T47D (cell line): ENCODE data around the gene SMIM31.

Experiments used
- DNase-seq, 2 experiments: peaks; one replicate each; pipeline versions ENCODE4 v3.0.0 to v3.0.0-alpha.2; 2011 to 2012; ENCODE audit warnings: low read depth in 1 of 2, low spot score in 1 of 2
- JUND ChIP-seq: IDR thresholded peaks from 2 replicates; pipeline ENCODE4 v1.6.1; 2012; ENCODE audit warnings: low read depth
- in situ Hi-C: cut with HindIII; loops from 2 replicates; pipeline ENCODE4 v1.10.0; 2016; ENCODE audit warnings: low sequenced_read_pairs, low pct_unique_long_range_greater_than_20kb

The SMIM31 gene

GRCh38 chr4:164802301-164802901, 48.5 kb downstream of the SMIM31 start:
- in situ Hi-C loops, result no loop called here
- no peak for DNase-seq
- TF ChIP-seq JUND, result no peak

- DNase-seq, result no peak
- in situ Hi-C loops, result no loop called here
- TF ChIP-seq JUND, result no peak
Measured at GRCh38 chr4:164803702-164804101, 49.8 kb downstream of the SMIM31 start.

- DNase-seq, result no peak
- in situ Hi-C loops, result no loop called here
- TF ChIP-seq JUND, result no peak
Measured at GRCh38 chr4:164807611-164808010, 53.7 kb downstream of the SMIM31 start.

- no peak for DNase-seq
- TF ChIP-seq JUND, result no peak
- in situ Hi-C loops, result no loop called here
Measured at GRCh38 chr4:164813554-164813953, 59.6 kb downstream of the SMIM31 start.

GRCh38 chr4:164815711-164816110, 61.8 kb downstream of the SMIM31 start:
- no peak for DNase-seq
- no peak for TF ChIP-seq JUND
- in situ Hi-C loops, result no loop called here

GRCh38 chr4:164819366-164819765, 65.4 kb downstream of the SMIM31 start:
- no peak for DNase-seq
- in situ Hi-C loops, result no loop called here
- TF ChIP-seq JUND, result no peak

GRCh38 chr4:164821711-164822110, 67.8 kb downstream of the SMIM31 start:
- in situ Hi-C loops, result no loop called here
- TF ChIP-seq JUND, result no peak
- no peak for DNase-seq

GRCh38 chr4:164824581-164824980, 70.7 kb downstream of the SMIM31 start:
- no peak for DNase-seq
- in situ Hi-C loops, result no loop called here
- TF ChIP-seq JUND, result no peak

GRCh38 chr4:164828955-164829354, 75.0 kb downstream of the SMIM31 start:
- in situ Hi-C loops, result no loop called here
- no peak for TF ChIP-seq JUND
- DNase-seq, result no peak

GRCh38 chr4:164846566-164846965, 92.6 kb downstream of the SMIM31 start:
- TF ChIP-seq JUND, result no peak
- in situ Hi-C loops, result no loop called here
- DNase-seq, result no peak

- in situ Hi-C loops, result no loop called here
- TF ChIP-seq JUND, result no peak
- no peak for DNase-seq
Measured at GRCh38 chr4:164847016-164847415, 93.1 kb downstream of the SMIM31 start.

- no peak for DNase-seq
- TF ChIP-seq JUND, result no peak
- in situ Hi-C loops, result no loop called here
Measured at GRCh38 chr4:164847967-164848649, 94.2 kb downstream of the SMIM31 start.
